Naive thymus-derived CD4-positive, alpha-beta T cell (primary cell): ENCODE data around the gene TMEM40. TPM values are rescaled to one million over a fixed set of nuclear protein-coding genes. Genes with fewer than 3 reads are reported as not detected.

ENCODE experiments used
- ATAC-seq: fragments of 150-1000 bp; cut with Tn5 transposase; 2 replicates; pipeline ENCODE4 v1.10.0; 2021; ENCODE audit warnings: mild to moderate bottlenecking, moderate library complexity
- CTCF ChIA-PET: fragments of 350-600 bp; sonication (Branson Sonifier 250); formaldehyde crosslinking; loops from one replicate; lab custom pipeline; 2021; ENCODE audit warnings: antibody characterized with exemption; lab: Charles Lee
- POLR2A ChIA-PET: fragments of 350-600 bp; sonication (Branson Sonifier 250); formaldehyde crosslinking; loops from one replicate; lab custom pipeline; 2021; ENCODE audit warnings: antibody characterized with exemption, inconsistent platforms; lab: Charles Lee
- DNase-seq, 9 donors: peaks; one replicate each; pipeline versions ENCODE4 v3.0.0 to v3.0.0-alpha.2; 2020 to 2022; ENCODE audit warnings: mixed read lengths in 1 of 9
- H3K27ac ChIP-seq: one replicate; pipeline ENCODE4 v1.7.0; 2013; ENCODE audit warnings: mild to moderate bottlenecking, low read depth, low read length, moderate library complexity
- H3K27me3 ChIP-seq, 2 donors: one replicate each; pipeline ENCODE4 v1.7.0; 2013; ENCODE audit warnings: low read length in 2 of 2, mild to moderate bottlenecking in 2 of 2, moderate library complexity in 2 of 2; ENCODE audit not compliant: control insufficient read depth in 2 of 2, insufficient read depth in 2 of 2
- H3K36me3 ChIP-seq, 3 experiments: 1 replicate in 2 of 3; 2 replicates in 1 of 3; pipeline ENCODE4 v1.7.0; 2013; ENCODE audit warnings: low read length in 3 of 3, mild to moderate bottlenecking in 3 of 3, moderate library complexity in 1 of 3; ENCODE audit not compliant: insufficient read depth in 3 of 3, control insufficient read depth in 2 of 3
- H3K4me1 ChIP-seq, 2 donors: one replicate each; pipeline ENCODE4 v1.7.0; 2013; ENCODE audit warnings: low read length in 2 of 2, mild to moderate bottlenecking in 2 of 2, moderate library complexity in 1 of 2; ENCODE audit not compliant: control insufficient read depth in 2 of 2, insufficient read depth in 2 of 2
- H3K4me3 ChIP-seq: 2 replicates; pipeline ENCODE4 v1.7.0; 2013; ENCODE audit warnings: mild to moderate bottlenecking, low read length
- H3K9me3 ChIP-seq, 3 experiments: 1 replicate in 2 of 3; 2 replicates in 1 of 3; pipeline ENCODE4 v1.7.0; 2013; ENCODE audit warnings: low read length in 3 of 3; ENCODE audit not compliant: control insufficient read depth in 2 of 3
- H3K27ac Mint-ChIP-seq, 9 donors: one replicate each; pipeline ENCODE4 v1.8.0; 2020 to 2022; ENCODE audit warnings: mixed read lengths in 9 of 9, mild to moderate bottlenecking in 8 of 9, moderate library complexity in 5 of 9, inconsistent platforms in 2 of 9
- H3K27me3 Mint-ChIP-seq, 5 donors: one replicate each; pipeline ENCODE4 v1.8.0; 2021 to 2022; ENCODE audit warnings: mixed read lengths in 5 of 5, mild to moderate bottlenecking in 1 of 5
- H3K36me3 Mint-ChIP-seq, 5 donors: one replicate each; pipeline ENCODE4 v1.8.0; 2020 to 2022; ENCODE audit warnings: mixed read lengths in 5 of 5, mild to moderate bottlenecking in 3 of 5, inconsistent platforms in 1 of 5
- H3K4me1 Mint-ChIP-seq, 7 donors: one replicate each; pipeline ENCODE4 v1.8.0; 2020 to 2022; ENCODE audit warnings: mixed read lengths in 7 of 7, mild to moderate bottlenecking in 3 of 7, inconsistent platforms in 1 of 7
- H3K4me3 Mint-ChIP-seq, 10 donors: one replicate each; pipeline ENCODE4 v1.8.0; 2020 to 2022; ENCODE audit warnings: mild to moderate bottlenecking in 10 of 10, mixed read lengths in 10 of 10, moderate library complexity in 6 of 10, inconsistent platforms in 2 of 10
- H3K9me3 Mint-ChIP-seq, 11 donors: one replicate each; pipeline ENCODE4 v1.8.0; 2020 to 2022; ENCODE audit warnings: mixed read lengths in 11 of 11, mild to moderate bottlenecking in 4 of 11, inconsistent platforms in 1 of 11, moderate library complexity in 1 of 11
- intact Hi-C, 2 donors: fragments of 100-400 bp; cut with micrococcal nuclease; formaldehyde crosslinking; loops; one replicate each; pipeline ENCODE4 v1.15.1; 2023
- polyA plus RNA-seq, 2 donors: library from polyadenylated mRNA; unstranded; fragments of 300-500 nt; fragmentation: Illumina TruSeq; gene quantifications; one replicate each; pipeline ENCODE4 v1.2.3, GENCODE V29; 2021
- total RNA-seq, 6 experiments: library from RNA in 5 of 6; stranded (reverse) in 5 of 6; gene quantifications; 1 replicate in 5 of 6; 2 replicates in 1 of 6; pipeline ENCODE4 v1.2.3 and lab custom pipeline; 2021 to 2026

The TMEM40 gene
- total and polyA plus RNA-seq, 7 experiments from 2014 or later, result 1.1 TPM; not detected in 6

DNA sequence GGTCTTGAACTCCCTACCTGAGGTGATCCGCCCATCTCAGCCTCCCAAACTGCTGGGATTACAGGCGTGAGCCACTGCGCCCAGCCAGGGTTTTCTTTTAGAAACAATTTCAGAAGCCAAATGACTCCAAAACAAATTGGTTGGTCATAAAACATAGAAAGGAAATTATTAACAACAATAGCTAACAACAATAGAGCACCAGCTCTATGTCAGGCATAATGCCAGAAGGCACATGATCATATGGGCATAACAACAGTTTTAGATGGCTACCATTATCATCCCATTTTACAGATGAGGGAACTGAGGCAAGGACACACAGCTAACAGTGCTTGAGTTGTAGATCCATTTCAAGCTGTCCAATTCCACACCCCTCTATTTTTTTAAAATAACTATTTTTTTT, 73.0 kb downstream of the TMEM40 start:
- no peaks in the 10 kb centered on the region for H3K9me3 Mint-ChIP-seq
- no peaks in the 10 kb centered on the region for H3K9me3 ChIP-seq
- no peaks in the 10 kb centered on the region for H3K4me1 ChIP-seq
- no peak for DNase-seq
- intact Hi-C loops, result no loop called here
- H3K27ac Mint-ChIP-seq, result no peak overlapping the region
- no peak overlapping the region for H3K4me3 ChIP-seq
- no peak overlapping the region for H3K27ac ChIP-seq
- ChIA-PET CTCF (interaction anchor here (0.6 kb wide), 1 partner anchor 804 kb away, joined by 3 read pairs; no protein-coding TSS in a partner anchor), POLR2A (interaction anchor here (0.6 kb wide), 1 partner anchor 38 kb away, joined by 3 read pairs; no protein-coding TSS in a partner anchor)
- ATAC-seq, result no peak
- no peaks in the 10 kb centered on the region for H3K36me3 ChIP-seq
- no peaks in the 10 kb centered on the region for H3K27me3 ChIP-seq
- peaks cover 0 to 7% (median 0%) of the 10 kb centered on the region in 7 donors for H3K4me1 Mint-ChIP-seq
- peaks cover 0 to 10% (median 8%) of the 10 kb centered on the region in 5 donors for H3K27me3 Mint-ChIP-seq
- H3K4me3 Mint-ChIP-seq, result no peak overlapping the region
- H3K36me3 Mint-ChIP-seq, result no peaks in the 10 kb centered on the region

Other genes with a start within 250 kb of the TMEM40 start
- not detected for gene MKRN2OS, start 213.8 kb downstream of the TMEM40 start, total RNA-seq
- gene MKRN2OS, start 213.8 kb downstream of the TMEM40 start, polyA plus RNA-seq, result not detected
- 10 to 100 TPM; 21.9 to 34.5 (median 25.4) TPM for gene MKRN2, start 202.2 kb downstream of the TMEM40 start, total RNA-seq
- 10 to 100 TPM; 49.8 to 66.2 TPM for gene MKRN2, start 202.2 kb downstream of the TMEM40 start, polyA plus RNA-seq
- 100 to 1,000 TPM in 4 of 5 experiments, 10 to 100 TPM in 1; 93.4 to 129 (median 125) TPM for gene RAF1, start 95.1 kb downstream of the TMEM40 start, total RNA-seq
- 10 to 100 TPM; 50.2 to 87.8 TPM for gene RAF1, start 95.1 kb downstream of the TMEM40 start, polyA plus RNA-seq
- gene CAND2, start 37.4 kb upstream of the TMEM40 start, total RNA-seq, result 1 to 10 TPM in 4 of 5 experiments, under 1 TPM in 1; 0.15 to 8.2 (median 4.3) TPM
- 1 to 10 TPM; 3.4 to 5.5 TPM for gene CAND2, start 37.4 kb upstream of the TMEM40 start, polyA plus RNA-seq
- gene RPL32, start 82.3 kb upstream of the TMEM40 start, total RNA-seq, result 1,000 to 10,000 TPM; 1,890 to 4,471 (median 4,246) TPM
- gene RPL32, start 82.3 kb upstream of the TMEM40 start, polyA plus RNA-seq, result 1,000 to 10,000 TPM; 4,172 to 4,415 TPM